Astrocyte of the spinal cord (primary cell): ENCODE data around the gene MTSS2.

Experiments
- DNase-seq: peaks from one replicate; pipeline ENCODE4 v3.0.0; 2011; ENCODE audit warnings: low read depth, low spot score
- H3K4me3 ChIP-seq: 2 replicates; pipeline ENCODE4 v1.5.1; 2011; ENCODE audit warnings: low read depth, mild to moderate bottlenecking, low read length, moderate library complexity
- in situ Hi-C: cut with HindIII; loops from 2 replicates; pipeline ENCODE4 v1.10.0; 2017; ENCODE audit warnings: low sequenced_read_pairs
- TF ChIP-seq, protein P1 (sequence below): IDR thresholded peaks from 2 replicates; pipeline ENCODE4 v1.5.1; 2012; ENCODE audit warnings: low read depth, mild to moderate bottlenecking, low read length, inconsistent platforms

MTSS2 gene

GRCh38 chr16:70721202-70721963, 35.5 kb upstream of the MTSS2 start:
- no peak overlapping the region for H3K4me3 ChIP-seq
- in situ Hi-C loops = no loop called here
- DNase-seq = no peak
- TF ChIP-seq, protein P1, sequence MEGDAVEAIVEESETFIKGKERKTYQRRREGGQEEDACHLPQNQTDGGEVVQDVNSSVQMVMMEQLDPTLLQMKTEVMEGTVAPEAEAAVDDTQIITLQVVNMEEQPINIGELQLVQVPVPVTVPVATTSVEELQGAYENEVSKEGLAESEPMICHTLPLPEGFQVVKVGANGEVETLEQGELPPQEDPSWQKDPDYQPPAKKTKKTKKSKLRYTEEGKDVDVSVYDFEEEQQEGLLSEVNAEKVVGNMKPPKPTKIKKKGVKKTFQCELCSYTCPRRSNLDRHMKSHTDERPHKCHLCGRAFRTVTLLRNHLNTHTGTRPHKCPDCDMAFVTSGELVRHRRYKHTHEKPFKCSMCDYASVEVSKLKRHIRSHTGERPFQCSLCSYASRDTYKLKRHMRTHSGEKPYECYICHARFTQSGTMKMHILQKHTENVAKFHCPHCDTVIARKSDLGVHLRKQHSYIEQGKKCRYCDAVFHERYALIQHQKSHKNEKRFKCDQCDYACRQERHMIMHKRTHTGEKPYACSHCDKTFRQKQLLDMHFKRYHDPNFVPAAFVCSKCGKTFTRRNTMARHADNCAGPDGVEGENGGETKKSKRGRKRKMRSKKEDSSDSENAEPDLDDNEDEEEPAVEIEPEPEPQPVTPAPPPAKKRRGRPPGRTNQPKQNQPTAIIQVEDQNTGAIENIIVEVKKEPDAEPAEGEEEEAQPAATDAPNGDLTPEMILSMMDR = no peak

GRCh38 chr16:70720425-70721201, 34.8 kb upstream of the MTSS2 start:
- TF ChIP-seq, protein P1 = no peak

DNA sequence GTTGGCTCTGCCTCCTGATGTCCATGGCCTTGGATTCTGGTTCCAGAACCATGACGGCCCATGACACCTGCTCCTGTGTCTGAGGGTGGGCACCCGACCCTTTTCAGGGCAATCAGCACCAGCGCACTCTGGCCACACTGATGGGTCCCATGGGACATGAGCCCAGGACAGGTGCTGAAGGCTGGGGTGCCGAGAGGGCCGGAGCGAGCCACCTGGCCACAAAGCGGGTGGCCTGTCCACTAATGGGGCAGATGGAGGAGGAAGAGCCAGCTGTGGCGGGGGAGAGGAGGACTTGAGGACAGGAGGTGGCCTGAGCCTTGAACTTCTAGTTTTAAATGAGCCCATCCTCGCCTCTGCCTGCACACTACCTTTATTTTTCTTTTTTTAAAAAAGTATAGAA, 31.2 kb upstream of the MTSS2 start:
- in situ Hi-C loops = no loop called here
- DNase-seq = no peak

More at GRCh38 chr16:70720425-70721201, 34.8 kb upstream of the MTSS2 start:
- DNase-seq = no peak
- no peak overlapping the region for H3K4me3 ChIP-seq
- in situ Hi-C loops = no loop called here

DNA sequence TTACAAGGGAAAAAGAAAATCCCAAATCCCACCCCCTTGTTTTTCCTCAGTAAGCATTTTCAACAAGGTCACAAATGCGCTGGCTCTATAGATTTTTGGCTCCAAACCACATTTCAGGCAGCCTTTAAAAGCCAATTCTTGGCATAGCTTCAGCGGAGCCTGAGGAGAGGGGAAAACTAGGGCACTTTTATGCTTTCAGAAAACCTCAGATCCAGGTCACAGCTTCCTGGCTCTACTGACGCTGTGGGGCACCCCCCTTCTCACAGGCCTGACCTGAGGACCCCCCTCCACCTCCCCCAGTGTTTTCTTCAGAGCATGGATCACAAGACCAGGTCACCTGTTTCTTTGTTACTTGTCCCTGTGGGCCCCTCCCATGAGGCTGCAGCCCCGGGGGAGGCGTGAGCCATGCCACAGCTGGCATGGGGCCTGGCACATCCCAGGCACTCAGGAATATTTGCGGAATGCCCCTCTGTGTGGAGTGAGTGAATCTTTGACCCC, 30.1 kb upstream of the MTSS2 start:
- peak; percentile 77 for DNase-seq
- TF ChIP-seq, protein P1 = no peak
- in situ Hi-C loops = no loop called here
- H3K4me3 ChIP-seq = no peak overlapping the region

More for the DNA sequence above, 31.2 kb upstream of the MTSS2 start:
- H3K4me3 ChIP-seq = no peak overlapping the region
- TF ChIP-seq, protein P1 = no peak

DNA sequence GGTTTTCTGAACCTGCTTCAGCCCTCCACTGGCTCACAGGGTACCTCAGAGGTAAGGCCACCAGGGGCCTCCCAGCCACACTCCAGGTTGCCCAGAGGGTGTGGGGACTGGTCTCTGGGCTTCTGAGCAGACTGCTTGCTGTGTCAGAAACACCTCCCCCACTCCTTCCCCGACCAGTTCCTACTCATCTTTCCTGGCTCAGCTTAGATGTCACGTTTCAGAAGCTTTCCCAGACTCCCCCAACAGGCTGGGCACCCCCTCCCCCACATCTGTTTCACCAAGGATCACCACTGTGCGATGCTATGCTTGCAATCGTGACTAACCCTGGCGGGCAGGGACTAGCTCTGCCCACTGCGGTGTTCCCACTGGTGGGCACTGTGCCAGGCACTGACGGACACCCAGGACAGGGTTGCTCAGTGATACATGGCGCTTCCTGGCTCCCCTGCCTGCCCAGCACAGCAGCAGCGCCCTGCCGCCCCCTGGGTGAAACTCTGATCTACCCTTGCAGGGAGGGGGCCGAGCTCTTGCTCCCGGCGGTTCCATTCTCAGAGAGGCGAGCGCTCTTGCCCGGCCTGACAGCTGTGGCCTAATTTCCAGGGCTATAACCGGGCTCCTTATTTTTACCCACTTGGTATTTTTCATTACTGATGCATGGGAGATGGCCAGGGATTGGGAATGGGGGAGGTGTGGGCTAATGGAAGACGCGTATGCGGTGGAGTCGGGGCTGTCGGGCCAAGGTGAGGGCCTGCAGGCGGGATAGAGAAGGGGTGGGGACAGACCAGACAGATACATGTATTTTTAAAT, 29.4 kb upstream of the MTSS2 start:
- no peak overlapping the region for H3K4me3 ChIP-seq
- TF ChIP-seq, protein P1 = peak; percentile 22
- DNase-seq = peak; percentile 95
- in situ Hi-C loops = no loop called here

- in situ Hi-C loops = no loop called here
- no peak overlapping the region for H3K4me3 ChIP-seq
- TF ChIP-seq, protein P1 = no peak
- DNase-seq = no peak
Observed at GRCh38 chr16:70714581-70715054, 28.8 kb upstream of the MTSS2 start.
